ENCODE measurements around the gene MVK. TPM values are rescaled to one million over a fixed set of nuclear protein-coding genes. Genes with fewer than 3 reads are reported as not detected.

The MVK gene
- total RNA-seq, 1 donor from 2014 or later = 12.4 TPM

DNA sequence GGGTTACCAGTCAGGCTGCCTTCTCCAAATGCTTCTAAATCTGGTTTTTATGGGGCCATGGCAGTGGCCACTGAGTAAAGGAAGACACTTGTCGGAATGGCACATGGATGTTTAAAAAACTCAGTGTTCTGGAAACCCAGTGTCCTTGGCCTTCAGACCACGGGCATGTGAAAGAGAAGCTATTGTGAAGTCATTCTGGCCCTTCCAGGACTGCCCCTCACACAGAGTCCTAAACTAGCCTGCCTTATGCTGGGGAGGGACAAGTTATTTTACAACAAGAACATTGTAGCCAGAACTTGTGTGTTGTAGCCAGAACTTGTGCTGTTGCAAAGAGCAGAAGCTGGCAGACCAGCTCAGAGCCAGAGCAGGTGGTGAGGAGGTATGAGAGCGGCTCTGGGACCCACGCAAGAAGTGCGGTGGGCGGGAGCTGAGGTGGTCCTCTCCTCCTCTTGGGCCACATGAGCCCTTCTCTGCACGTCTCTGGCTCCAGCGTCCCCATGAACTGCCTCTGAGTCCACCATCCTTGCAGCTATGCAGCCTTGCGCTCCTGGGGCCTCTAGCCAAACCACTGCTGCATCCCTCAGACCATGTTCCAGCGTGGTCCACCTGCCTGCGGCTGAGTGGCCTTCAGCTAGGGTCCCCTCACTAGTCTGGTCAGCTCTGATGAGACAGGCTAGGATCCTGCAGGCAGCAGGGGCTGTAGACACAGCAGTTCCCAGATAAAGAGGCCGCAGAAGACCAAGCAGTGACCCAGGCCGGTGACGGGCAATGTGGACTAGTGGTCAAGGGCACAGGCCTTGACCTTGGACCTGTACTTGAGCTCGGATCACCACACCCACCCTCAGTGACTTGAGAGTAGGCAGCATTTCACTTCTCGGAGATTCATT lies 32.8 kb upstream of the MVK start:
- TF ChIP-seq, protein P1, sequence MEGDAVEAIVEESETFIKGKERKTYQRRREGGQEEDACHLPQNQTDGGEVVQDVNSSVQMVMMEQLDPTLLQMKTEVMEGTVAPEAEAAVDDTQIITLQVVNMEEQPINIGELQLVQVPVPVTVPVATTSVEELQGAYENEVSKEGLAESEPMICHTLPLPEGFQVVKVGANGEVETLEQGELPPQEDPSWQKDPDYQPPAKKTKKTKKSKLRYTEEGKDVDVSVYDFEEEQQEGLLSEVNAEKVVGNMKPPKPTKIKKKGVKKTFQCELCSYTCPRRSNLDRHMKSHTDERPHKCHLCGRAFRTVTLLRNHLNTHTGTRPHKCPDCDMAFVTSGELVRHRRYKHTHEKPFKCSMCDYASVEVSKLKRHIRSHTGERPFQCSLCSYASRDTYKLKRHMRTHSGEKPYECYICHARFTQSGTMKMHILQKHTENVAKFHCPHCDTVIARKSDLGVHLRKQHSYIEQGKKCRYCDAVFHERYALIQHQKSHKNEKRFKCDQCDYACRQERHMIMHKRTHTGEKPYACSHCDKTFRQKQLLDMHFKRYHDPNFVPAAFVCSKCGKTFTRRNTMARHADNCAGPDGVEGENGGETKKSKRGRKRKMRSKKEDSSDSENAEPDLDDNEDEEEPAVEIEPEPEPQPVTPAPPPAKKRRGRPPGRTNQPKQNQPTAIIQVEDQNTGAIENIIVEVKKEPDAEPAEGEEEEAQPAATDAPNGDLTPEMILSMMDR (IDR thresholded peaks at IDR 0.05; ENCODE audit: insufficient read depth, low read depth, low read length) = no peak
- TF ChIP-seq EZH2 (IDR thresholded peaks at IDR 0.05; ENCODE audit: insufficient read depth, low read length) = no peak
- no peaks in the 10 kb centered on the region for H3K79me2 ChIP-seq (ENCODE audit: insufficient read depth, low read length)
- DNase-seq (ENCODE audit: low read depth) = no peak
- H3K9me3 ChIP-seq (ENCODE audit: insufficient read depth, low read depth, low read length) = no peaks in the 10 kb centered on the region
- no peak for FAIRE-seq
- H3K9ac ChIP-seq (ENCODE audit: low read length) = no peak overlapping the region
- Mint-ChIP-seq H3K27ac (ENCODE audit: unreplicated experiment) (no peak overlapping the region), H3K4me1 (ENCODE audit: low read depth, unreplicated experiment) (peaks cover 18% of the 10 kb centered on the region), H3K4me3 (ENCODE audit: unreplicated experiment) (no peak overlapping the region), H3K36me3 (ENCODE audit: low read depth, unreplicated experiment) (peaks cover 10% of the 10 kb centered on the region), H3K9me3 (ENCODE audit: unreplicated experiment) (no peaks in the 10 kb centered on the region), H3K27me3 (ENCODE audit: low read depth, unreplicated experiment) (peaks cover 5% of the 10 kb centered on the region)
- no peaks in the 10 kb centered on the region for H4K20me1 ChIP-seq (ENCODE audit: insufficient read depth, low read length)
- peaks cover 37% of the 10 kb centered on the region for H3K4me1 ChIP-seq (ENCODE audit: insufficient read depth, low read length)
- no peaks in the 10 kb centered on the region for H3K36me3 ChIP-seq (ENCODE audit: insufficient read depth, low read length)
- no peak overlapping the region for H3K4me3 ChIP-seq (ENCODE audit: insufficient read depth, low read depth, low read length)
- H3K4me2 ChIP-seq (ENCODE audit: low read length) = no peak overlapping the region
- H2AFZ ChIP-seq (ENCODE audit: low read depth, low read length) = no peak overlapping the region
- H3K27ac ChIP-seq (ENCODE audit: low read depth, low read length) = no peak overlapping the region
- H3K27me3 ChIP-seq (ENCODE audit: insufficient read depth, low read length) = no peaks in the 10 kb centered on the region

DNA sequence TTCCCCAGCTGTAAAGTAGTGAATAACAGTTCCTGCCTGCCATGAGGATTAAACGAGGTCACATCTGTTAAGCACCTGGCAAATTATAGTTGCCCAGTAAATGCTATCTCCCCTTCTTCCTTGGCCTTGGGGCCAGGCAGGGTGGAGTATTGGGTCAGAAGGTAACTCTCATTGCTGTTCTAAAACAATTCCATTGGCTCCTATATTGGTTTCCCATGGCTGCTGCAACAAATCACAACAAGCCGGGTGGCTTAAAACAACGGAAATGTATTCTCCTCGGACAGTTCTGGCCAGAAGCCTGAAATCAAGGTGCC lies 32.2 kb upstream of the MVK start:
- no peak overlapping the region for H3K27ac Mint-ChIP-seq (ENCODE audit: unreplicated experiment)
- DNase-seq (ENCODE audit: low read depth) = no peak
- H3K4me3 ChIP-seq (ENCODE audit: insufficient read depth, low read depth, low read length) = no peak overlapping the region

More for the DNA sequence above, 32.2 kb upstream of the MVK start:
- Histone ChIP-seq H3K36me3 (ENCODE audit: insufficient read depth, low read length) (no peaks in the 10 kb centered on the region), H2AFZ (ENCODE audit: low read depth, low read length) (no peak overlapping the region), H3K79me2 (ENCODE audit: insufficient read depth, low read length) (no peaks in the 10 kb centered on the region), H3K9me3 (ENCODE audit: insufficient read depth, low read depth, low read length) (no peaks in the 10 kb centered on the region), H3K4me2 (ENCODE audit: low read length) (peak overlapping the region; percentile 47), H3K4me1 (ENCODE audit: insufficient read depth, low read length) (peaks cover 37% of the 10 kb centered on the region), H3K27ac (ENCODE audit: low read depth, low read length) (no peak overlapping the region), H3K27me3 (ENCODE audit: insufficient read depth, low read length) (no peaks in the 10 kb centered on the region), H3K9ac (ENCODE audit: low read length) (no peak overlapping the region), H4K20me1 (ENCODE audit: insufficient read depth, low read length) (no peaks in the 10 kb centered on the region)
- no peak for FAIRE-seq
- peaks cover 5% of the 10 kb centered on the region for H3K36me3 Mint-ChIP-seq (ENCODE audit: low read depth, unreplicated experiment)
- no peak overlapping the region for H3K4me3 Mint-ChIP-seq (ENCODE audit: unreplicated experiment)
- no peak for TF ChIP-seq EZH2 (IDR thresholded peaks at IDR 0.05; ENCODE audit: insufficient read depth, low read length)
- TF ChIP-seq, protein P1 (IDR thresholded peaks at IDR 0.05; ENCODE audit: insufficient read depth, low read depth, low read length) = no peak
- H3K27me3 Mint-ChIP-seq (ENCODE audit: low read depth, unreplicated experiment) = peaks cover 9% of the 10 kb centered on the region
- peaks cover 18% of the 10 kb centered on the region for H3K4me1 Mint-ChIP-seq (ENCODE audit: low read depth, unreplicated experiment)
- no peaks in the 10 kb centered on the region for H3K9me3 Mint-ChIP-seq (ENCODE audit: unreplicated experiment)

All from astrocyte (in vitro differentiated cells and primary cell).